EH (cell line): Measurements from ENCODE around the gene HDAC6.
A peak's percentile ranks its signal among the peaks of the same experiment; 100 is the strongest.

Experiments
- DNase-seq: peaks from one replicate; pipeline ENCODE4 v3.0.0-alpha.2; 2015; ENCODE audit warnings: low read depth

The HDAC6 gene

DNA sequence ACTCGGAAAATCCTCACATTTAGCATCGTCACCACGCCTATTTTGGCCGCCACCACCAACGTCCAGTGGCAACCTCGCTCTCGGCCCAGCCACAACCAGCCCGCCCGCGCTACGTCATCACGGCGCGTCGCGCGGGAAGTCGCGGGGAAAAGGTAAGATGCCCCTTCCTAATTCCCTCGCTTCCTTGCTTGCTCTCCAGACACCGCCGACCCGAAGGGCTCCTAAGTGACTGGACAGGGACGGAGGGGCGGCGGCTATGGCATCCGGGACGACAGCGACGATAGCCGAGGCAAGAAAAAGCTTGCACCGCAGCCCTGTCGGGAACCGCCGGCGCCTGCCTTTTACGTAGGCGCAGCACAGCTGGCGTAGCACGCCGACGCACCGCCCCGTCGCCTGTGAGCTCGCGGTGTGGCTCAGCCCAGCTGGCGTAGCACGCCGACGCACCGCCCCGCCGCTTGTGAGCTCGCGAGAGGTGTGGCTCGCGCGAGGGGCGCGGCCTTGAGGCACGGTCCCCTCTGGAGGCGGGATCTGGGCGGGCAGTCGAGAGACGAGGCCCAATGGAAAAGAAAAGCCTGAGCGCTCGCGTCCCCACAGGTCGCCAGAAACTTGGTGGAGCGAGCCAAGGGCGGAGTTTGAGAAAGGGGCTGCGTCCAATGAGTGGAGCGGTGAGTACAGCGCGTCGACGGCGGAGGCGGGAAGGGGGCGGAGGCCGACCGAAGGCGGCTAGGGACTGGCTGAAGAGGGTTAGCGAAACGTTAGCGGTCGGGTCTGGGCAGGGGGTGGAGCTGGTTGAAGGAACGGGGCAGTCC lies at the start of gene HDAC6:
Gene HDAC6, plus strand, starts transcription at position 788 of the 809 bp plus-strand sequence. CDS start 626 bp downstream, outside the sequence.
- DNase-seq = peak; percentile 99

DNA sequence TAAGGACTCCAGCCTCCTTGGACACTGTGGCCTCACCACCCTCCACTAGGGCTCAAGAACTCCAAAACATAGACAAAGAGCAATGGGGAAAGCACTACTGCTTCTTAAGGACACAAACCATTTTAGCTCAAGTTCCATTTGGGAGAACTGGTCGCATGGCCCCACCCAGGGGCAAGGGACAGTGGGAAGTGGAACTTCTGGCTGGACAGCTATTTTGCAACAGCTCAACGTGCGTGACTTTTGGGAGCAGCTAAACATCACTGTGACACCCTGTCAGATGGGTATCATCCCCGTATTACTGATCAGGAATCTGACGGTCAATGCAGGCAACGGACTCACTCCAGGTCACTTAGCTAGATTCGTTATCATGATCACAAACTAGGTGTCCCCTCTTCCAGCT lies 49.4 kb upstream of the HDAC6 start:
- DNase-seq = no peak

DNA sequence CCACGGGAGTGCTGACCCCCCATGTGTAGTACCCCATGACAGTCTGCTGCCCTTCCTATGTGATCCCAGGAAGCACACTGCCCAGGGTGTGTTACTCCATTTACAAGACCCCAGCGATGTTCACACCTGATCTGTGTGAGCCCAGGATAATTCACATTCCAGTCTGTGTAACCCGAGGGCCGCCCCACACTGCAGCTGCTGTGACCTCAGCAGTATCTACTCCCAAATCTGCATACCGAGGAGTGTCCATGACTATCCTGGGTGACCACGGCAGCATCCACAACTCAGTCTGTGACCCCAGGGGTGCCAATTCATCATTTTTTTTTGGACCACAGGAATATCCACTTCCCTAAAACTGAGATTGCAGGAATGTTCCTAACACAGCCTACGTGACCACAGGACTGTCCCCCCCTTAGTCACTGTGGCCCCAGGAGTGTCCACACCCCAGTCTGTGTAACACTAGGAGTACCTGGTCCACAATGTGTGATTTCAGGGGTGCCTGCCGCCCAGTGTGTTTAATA lies 48.1 kb upstream of the HDAC6 start:
- no peak for DNase-seq

DNA sequence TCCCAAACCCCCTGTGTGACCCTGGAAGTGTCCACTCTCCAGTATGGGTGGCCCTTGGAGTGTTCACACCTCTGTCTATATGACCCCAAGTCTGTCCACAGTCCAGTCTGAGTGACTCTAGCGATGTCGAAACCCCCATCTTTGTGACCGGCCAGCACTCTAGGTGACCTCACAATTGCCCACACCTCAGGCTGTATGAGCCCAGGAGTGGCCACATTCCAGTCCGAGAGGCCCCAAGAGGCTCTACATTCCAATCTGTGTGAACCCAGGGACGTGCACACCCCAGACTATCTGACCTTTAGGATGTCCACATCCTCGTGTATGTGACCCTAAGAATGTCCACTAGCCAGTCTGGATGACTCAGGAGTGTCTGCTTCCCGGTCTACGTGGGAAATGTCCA lies 47.6 kb upstream of the HDAC6 start:
- DNase-seq = peak; percentile 2

DNA sequence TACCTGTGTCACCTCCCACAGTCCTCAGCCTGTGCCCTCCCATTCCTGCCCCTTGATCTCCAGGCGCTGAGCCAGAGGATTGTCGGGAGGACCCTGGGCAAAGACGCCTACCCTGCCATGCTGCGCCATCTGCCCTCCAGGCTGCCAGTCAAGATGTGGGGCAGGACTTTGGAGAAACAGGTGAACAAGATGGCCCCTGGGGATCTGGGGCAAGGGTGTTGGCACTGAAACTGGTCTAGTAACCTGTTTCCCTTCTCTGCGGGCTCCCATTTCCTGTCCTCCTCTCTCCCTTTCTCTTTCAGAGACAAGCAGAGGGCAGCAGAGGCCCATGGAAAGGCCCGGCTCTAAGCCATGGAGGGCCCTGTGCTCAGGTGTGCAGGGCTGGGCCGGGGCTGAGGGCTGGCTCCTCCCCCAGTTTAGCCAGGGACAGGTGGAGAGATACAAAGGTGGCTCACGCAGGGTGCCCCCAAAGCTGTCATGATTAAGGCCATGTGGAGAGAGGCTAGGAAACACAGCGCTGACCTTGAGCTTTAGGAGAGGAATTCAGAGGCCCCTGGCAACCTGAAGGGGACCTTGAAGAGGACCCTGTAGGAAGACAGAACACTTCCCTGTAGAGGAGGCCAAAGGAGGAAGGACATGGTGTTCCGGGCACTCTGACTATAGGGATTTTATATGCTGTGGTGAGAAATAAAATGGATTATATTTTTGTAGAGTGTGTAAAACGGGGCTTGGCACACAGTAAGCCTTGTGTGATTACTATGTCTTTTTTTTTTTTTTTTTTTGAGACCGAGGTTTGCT lies 40.0 kb upstream of the HDAC6 start, which contains the start of gene GLOD5:
Gene GLOD5, plus strand, starts transcription at position 74 of the 798 bp plus-strand sequence. Its CDS starts 44 bp downstream, at position 118.
- DNase-seq = peak; percentile 24

DNA sequence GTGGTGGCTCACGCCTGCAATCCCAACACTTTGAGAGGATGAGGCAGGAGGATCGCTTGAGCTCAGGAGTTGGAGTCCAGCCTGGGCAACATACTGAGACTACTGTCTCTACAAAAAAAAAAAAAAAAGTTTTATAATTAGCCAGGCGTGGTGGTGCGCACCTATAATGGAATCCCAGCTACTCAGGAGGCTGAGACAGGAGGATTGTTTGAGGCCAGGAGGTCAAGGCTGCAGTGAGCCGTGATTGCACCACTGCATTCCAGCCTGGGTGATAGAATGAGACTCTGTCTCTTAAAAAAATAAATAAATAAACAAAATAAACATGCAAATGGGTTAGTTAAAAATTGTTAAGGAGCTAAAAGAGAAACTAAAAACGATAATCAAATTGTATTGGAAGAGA lies 32.6 kb upstream of the HDAC6 start:
- no peak for DNase-seq

DNA sequence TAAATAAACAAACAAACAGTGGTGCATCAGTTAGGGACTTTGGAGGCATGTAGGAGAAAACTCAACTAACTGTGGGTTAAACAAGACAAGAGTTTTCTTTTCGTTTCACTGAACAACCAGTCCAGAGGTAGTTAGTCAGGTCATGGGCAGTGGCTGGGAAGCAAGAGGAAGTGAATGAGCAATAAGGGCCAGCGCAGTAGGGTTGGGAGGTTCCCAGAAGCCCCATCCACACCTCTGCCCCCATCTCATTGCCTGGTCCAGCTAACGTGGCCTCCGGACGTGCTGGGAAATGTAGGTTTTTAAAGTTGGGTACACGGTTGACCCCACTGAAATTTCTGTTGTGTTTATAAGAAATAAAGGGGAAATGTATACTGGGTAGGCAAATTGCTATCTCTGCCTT lies 31.6 kb upstream of the HDAC6 start:
- no peak for DNase-seq

DNA sequence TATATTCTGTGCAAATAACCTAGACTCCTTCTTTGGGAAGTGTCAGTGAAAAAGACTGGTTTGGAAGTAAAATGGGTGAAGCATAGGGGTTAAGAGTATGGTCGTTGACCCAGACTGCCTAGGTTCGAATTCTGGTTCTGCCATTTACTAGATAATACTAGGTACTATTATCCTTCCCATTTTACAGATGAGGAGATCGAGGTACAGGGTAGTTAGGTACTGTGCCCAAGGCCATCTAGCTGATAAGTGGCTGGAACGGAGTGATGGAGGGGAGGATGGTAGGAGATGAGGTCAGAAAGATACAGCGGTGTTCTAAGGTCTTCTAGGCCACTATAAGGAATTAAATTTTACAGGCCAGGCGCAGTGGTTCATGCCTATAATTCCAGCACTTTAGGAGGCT lies 29.3 kb upstream of the HDAC6 start:
- DNase-seq = no peak

DNA sequence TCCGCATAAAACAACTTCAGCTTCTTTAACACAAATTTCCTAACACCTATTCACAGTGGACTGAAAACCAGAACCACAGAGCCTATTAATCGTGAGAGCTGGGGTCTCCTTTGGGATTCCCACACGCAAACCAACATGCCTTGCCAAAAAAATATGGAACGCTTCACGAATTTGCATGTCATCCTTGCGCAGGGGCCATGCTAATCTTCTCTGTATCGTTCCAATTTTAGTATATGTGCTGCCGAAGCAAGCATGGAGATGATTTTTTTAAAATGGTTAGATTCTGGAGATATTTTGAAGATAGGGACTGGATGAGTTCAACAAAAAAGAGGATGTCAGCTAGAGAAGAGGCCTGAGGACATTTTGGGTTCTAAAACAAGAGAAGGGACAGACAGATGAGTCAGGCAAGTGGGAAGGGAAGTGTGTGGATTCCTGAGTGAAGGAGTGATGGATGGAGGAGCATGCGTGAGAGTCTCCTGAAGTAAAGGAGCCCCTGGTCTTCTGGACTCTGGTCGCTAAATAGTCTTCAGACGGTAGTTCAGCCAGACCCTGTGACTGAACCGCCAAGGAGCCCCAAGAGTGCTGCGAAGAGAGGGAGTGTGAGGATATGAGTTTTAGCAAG lies 24.9 kb upstream of the HDAC6 start:
- DNase-seq = no peak

DNA sequence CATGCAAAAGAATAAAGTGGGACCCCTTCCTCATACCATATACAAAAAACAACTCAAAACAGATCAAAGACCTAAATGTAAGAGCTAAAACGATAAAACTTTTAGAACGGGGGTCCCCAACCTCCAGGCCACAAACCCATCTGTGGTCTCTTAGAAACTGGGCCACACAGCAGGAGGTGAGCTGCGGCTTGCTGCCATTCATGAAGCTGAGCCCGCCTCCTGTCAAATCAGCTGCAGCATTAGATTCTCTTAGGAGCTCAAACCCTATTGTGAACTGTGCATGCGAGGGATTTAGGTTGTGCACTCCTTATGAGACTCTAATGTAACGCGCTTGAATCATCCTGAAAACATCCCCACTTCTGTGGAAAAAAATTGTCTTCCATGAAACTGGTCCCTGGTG lies 22.5 kb upstream of the HDAC6 start:
- DNase-seq = no peak

DNA sequence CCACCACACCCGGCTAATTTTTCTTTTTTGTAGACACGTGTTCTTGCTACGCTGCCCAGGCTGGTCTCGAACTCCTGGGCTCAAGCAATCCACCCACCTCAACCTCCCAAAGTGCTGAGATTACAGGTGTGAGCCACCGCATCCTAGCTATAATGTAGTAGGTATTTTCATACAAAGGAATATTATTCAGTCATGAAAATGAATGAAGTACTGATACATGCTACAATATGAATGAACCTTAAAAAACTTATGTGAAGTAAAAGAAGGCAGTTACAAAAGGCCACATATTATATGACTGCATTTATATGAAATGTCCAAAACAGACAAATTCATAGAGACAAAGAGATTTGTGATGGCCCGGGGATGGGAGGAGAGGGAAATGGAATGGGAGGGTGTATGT lies 20.2 kb upstream of the HDAC6 start:
- no peak for DNase-seq

DNA sequence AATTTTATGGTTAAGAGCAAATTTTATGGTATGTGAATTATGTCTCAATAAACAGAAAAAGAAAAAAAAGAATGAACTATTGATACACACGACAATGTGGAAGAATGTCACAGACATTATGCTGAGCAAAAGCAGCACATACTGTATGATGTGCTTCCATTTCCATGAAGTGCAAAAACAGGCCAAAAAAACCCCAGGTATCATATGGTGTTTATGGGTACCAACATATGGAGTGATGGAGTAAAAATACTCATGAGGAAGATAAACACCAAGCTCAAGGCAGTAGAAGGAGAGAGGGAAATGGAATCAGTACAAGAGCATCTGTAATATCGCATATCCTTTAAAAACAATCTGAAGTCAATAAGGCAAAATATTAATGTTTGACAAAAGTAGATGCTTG lies 19.7 kb upstream of the HDAC6 start:
- DNase-seq = no peak

DNA sequence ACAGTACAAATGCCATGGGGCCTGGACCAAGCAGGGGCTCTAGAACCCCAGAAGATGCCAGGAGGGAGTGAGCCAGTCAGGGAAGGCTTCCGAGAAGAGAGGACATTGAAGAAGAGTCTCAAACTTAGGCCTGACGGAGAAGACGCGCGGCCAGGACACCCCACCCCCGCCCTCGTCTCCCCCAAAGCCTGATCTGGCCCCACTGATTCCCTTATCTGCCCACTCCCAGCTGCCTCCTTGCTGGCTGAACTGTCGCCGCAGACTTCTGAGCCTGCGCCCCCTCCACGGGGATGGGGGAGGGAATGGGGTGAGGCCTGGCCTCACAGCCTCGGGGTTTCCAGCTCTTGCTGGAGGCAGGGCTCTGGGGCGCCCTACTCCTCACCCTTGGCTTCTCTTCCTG lies 19.1 kb upstream of the HDAC6 start:
- DNase-seq = no peak

DNA sequence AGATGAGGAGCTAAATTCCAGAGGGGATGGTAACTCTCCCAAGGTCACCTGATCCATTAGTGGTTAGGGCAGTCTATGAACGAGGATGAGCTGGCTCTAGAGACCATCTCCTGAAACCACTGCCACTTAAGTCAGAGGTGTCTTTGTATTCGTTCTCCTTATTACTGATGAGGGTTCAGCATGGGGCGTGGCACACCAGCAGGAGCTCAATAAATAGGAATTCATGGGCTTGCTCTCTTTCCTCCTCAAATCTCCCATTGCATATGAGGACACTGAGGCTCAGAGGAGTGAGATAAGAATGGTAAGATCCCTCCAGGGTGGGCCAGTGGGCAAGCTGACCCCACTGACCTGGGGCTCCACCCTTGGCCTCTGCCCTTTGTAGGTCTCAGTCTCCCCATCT lies 17.1 kb upstream of the HDAC6 start:
- DNase-seq = no peak

DNA sequence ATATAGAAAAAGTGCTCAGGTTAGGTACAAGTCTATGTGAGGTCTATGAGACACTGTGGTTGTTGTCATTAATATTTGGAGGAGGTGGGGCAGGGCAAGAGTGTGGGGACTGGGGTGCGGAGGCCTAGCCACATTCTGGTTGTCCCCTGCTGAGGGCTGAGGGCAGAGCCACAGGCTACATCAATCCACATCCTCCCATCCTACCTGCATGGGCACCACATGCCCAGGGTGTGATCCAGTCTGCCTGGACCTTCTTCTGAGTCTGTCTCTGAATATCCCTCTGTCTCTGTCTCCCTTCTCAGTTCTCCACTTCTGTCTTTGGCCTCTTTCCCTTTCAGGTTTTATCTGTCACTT lies 16.7 kb upstream of the HDAC6 start:
- no peak for DNase-seq

DNA sequence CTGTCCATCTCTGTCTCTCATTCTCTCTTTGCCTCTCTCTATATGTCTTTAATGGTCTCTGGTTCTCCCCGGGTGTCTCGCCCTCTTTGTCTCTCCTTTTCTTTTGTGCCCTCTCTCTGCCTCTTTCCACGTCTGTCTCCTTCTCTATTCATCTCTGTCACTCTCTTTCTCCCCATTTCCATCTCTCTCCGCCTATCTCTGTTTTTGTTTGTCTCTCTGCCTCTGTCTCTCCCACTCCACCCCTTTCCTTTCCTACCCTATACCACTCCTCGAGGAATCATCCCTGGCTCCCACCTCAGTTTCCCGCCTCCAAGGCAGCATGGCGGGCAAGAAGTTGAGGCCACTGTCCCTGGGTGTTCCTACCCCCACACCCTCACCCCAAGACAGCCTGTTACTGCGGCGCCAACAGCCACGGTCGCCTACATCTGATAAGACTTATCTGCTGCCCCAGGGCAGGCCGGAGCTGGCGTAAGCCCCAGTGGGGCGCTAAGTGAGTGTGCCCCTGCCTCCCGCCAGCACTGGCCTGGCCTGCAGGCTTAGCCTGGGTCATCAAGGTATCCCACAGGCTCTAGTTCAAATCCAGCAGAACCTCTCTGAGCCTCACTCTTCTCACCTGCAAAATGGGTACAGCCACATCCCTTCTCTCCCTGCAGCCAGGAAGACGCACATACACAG lies 16.2 kb upstream of the HDAC6 start:
- DNase-seq = no peak

DNA sequence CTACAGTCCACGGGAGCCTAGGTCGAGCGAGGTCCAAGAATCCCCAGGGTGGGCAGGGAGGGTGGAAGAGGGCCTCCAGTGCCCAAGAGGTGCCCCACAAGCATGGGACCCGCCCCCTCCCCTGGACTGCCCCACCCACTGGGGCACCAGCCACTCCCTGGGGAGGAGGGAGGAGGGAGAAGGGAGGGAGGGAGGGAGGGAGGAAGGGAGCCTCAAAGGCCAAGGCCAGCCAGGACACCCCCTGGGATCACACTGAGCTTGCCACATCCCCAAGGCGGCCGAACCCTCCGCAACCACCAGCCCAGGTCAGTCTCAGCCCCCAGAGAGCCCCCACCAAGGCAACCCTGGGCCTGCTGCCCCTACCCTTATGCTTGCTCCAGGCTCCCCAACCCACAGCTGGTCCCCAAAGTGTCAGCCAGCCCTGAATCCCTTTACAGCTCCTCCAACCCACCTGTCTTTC lies 15.5 kb upstream of the HDAC6 start, which contains the start of gene GATA1:
Gene GATA1, plus strand, starts transcription at position 250 of the 460 bp plus-strand sequence. CDS start 4,520 bp downstream, outside the sequence.
- no peak for DNase-seq

DNA sequence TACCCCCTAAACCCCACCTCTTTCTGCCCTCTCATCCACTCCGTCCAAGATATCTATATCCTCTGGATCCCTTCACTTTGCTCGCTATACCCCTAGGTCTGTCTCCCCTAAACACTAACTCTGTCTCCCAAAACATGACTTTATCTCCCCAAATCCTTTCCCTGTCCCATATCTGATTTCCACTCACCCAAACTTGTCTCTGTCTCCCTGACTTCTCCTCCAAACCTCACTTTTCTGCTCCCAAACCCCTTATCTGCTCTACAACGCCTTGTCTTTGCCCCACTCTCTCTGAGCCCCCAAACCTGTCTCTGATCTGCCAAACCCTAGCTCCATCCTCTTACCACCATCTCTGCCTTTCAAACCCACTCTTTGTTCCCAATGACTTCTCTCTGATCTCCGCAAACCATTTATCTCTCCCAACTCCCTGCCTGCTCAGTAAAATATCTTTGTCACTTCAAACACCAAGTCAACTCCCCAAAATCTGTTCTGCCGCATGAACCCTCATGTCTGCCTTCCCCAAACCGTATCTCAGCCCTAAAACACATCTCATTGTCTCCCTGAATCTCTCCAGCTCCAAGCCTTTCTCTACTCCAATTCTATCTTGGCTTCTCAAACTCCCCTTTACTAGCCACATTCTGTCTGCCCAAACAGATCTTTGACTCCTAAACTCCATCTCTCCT lies 14.9 kb upstream of the HDAC6 start:
- DNase-seq = no peak

DNA sequence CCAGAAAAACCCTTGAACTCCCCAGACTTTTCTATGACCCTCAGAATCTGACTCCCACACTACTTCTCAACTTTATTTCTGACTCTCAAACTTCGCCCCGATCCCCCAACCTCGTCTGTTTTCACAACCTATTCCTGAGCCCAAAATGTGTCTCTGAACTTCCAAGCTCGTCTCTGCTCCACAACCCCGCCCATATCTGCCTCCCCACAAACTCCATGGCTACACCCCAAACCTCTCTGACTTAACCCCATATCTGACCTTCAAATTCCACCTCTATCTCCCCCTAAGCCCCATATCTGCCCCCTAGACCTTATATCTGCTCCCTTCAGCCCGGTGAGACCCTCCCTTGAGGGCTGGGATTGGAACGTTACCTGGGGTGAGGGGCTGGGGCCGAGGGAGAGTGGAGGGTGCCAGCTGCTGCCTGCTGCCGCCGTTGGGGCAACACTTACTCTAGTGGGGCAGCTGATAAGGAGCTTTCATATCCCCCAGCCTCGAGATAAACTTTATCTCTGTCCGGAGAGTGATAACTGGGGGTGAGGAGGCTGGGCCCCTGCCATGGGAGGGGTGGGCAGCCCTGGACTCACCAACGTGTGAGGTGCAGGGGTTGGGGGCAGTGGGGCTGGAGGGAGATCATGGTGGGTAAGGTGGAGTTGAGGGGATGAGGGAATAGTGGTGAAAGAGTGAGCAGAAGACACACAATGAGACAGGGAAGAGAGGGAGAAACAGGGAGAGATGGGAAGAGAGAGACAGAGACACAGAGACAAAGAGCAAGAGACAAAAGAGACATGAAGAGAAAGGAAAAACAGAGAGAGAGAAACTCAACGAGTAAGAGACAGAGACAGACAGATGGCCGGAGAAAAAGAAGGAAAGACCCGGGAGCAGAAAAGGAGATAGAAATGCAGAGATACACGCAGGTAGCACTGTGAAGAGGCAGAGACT lies 14.1 kb upstream of the HDAC6 start:
- DNase-seq = no peak
